H1 (cell line): ENCODE results near the gene B3GNT2. TPM values are rescaled to one million over a fixed set of nuclear protein-coding genes. Genes with fewer than 3 reads are reported as not detected.

Experiments
- CTCF ChIA-PET: fragments of 300-600 bp; sonication (Branson Sonifier 250); formaldehyde crosslinking; loops from one replicate; lab custom pipeline; 2021; ENCODE audit not compliant: partially characterized antibody; lab: Charles Lee
- POLR2A ChIA-PET: fragments of 300-600 bp; sonication (Branson Sonifier 250); formaldehyde crosslinking; loops from one replicate; lab custom pipeline; 2021; ENCODE audit warnings: inconsistent platforms; ENCODE audit not compliant: partially characterized antibody; lab: Charles Lee
- DNase-seq, 2 experiments: peaks; one replicate each; pipeline versions ENCODE4 v3.0.0 to v3.0.0-alpha.2; 2010 to 2022; ENCODE audit warnings: low spot score in 2 of 2, low read depth in 1 of 2, mixed read lengths in 1 of 2
- FAIRE-seq: peaks from 2 replicates; lab custom pipeline; 2011; peaks lifted over from hg19 to GRCh38; lab: Jason Lieb, UNC
- H2AFZ ChIP-seq: 2 replicates; pipeline ENCODE4 v1.8.1; 2012; ENCODE audit warnings: low read length, inconsistent platforms
- H2AK5ac ChIP-seq: 2 replicates; pipeline ENCODE4 v1.6.1; 2013; ENCODE audit warnings: low read depth, low read length
- H2BK120ac ChIP-seq: replicated peaks from 2 replicates; pipeline ENCODE3; 2013; ENCODE audit warnings: low read depth, low read length, inconsistent platforms
- H2BK12ac ChIP-seq: 2 replicates; pipeline ENCODE4 v1.6.1; 2013; ENCODE audit warnings: low read depth, low read length
- H2BK15ac ChIP-seq: 2 replicates; pipeline ENCODE4 v1.6.1; 2013; ENCODE audit warnings: low read length
- H2BK20ac ChIP-seq: 2 replicates; pipeline ENCODE4 v1.6.1; 2013; ENCODE audit warnings: low read length
- H2BK5ac ChIP-seq: 2 replicates; pipeline ENCODE4 v1.6.1; 2013; ENCODE audit warnings: low read depth, low read length
- H3K14ac ChIP-seq: 2 replicates; pipeline ENCODE4 v1.6.1; 2013; ENCODE audit warnings: inconsistent platforms; ENCODE audit not compliant: insufficient read length
- H3K18ac ChIP-seq: 2 replicates; pipeline ENCODE4 v1.6.1; 2013; ENCODE audit warnings: low read length; ENCODE audit errors: extremely low read depth
- H3K23ac ChIP-seq: 2 replicates; pipeline ENCODE4 v1.6.1; 2013; ENCODE audit warnings: inconsistent platforms; ENCODE audit not compliant: insufficient read length
- H3K23me2 ChIP-seq: 2 replicates; pipeline ENCODE4 v1.6.1; 2013; ENCODE audit warnings: low read depth, low read length
- H3K27ac ChIP-seq: 2 replicates; pipeline ENCODE4 v1.6.1; 2011; ENCODE audit warnings: low read depth, low read length, inconsistent platforms
- H3K27me3 ChIP-seq, 4 experiments: replicated peaks in 1 of 4; 1 replicate in 1 of 4; 2 replicates in 3 of 4; pipeline versions ENCODE4 v1.6.1 to v1.8.1; 2011 to 2013; ENCODE audit warnings: low read length in 3 of 4, mild to moderate bottlenecking in 3 of 4, inconsistent platforms in 2 of 4, mixed read lengths in 2 of 4, moderate library complexity in 1 of 4; ENCODE audit not compliant: control insufficient read depth in 3 of 4, insufficient read depth in 3 of 4; ENCODE audit errors: extremely low read depth in 1 of 4
- H3K36me3 ChIP-seq, 4 experiments: 2 replicates each; pipeline versions ENCODE4 v1.6.1 to v1.8.1; 2011 to 2013; ENCODE audit warnings: mild to moderate bottlenecking in 4 of 4, low read length in 3 of 4, moderate library complexity in 2 of 4, control low read depth in 1 of 4, inconsistent platforms in 1 of 4; ENCODE audit not compliant: insufficient read depth in 4 of 4, control insufficient read depth in 2 of 4
- H3K4ac ChIP-seq: replicated peaks from 2 replicates; pipeline ENCODE3; 2013; ENCODE audit warnings: low read length, low read depth, mixed read lengths, inconsistent platforms; ENCODE audit not compliant: insufficient read length
- H3K4me1 ChIP-seq, 4 experiments: replicated peaks in 1 of 4; 1 replicate in 1 of 4; 2 replicates in 3 of 4; pipeline versions ENCODE4 v1.6.1 to v1.8.1; 2011 to 2013; ENCODE audit warnings: low read length in 3 of 4, inconsistent platforms in 2 of 4, mixed read lengths in 1 of 4; ENCODE audit not compliant: insufficient read depth in 4 of 4, control insufficient read depth in 3 of 4
- H3K4me2 ChIP-seq, 2 experiments: 2 replicates each; pipeline versions ENCODE4 v1.6.1 to v1.8.1; 2011 to 2013; ENCODE audit warnings: low read depth in 2 of 2, low read length in 2 of 2, control low read depth in 1 of 2, inconsistent platforms in 1 of 2, mild to moderate bottlenecking in 1 of 2; ENCODE audit not compliant: insufficient read depth in 1 of 2
- H3K4me3 ChIP-seq, 4 experiments: fragments of 200-600, 300-600 bp in 1 of 4; sonication (generic), shearing (Covaris generic), sonication (Bioruptor Twin) in 1 of 4; 2 replicates each; pipeline versions ENCODE4 v1.5.1 to v1.8.1; 2011 to 2016; ENCODE audit warnings: low read length in 4 of 4, low read depth in 3 of 4, control low read depth in 2 of 4, inconsistent platforms in 2 of 4, mild to moderate bottlenecking in 2 of 4, mixed read lengths in 1 of 4, moderate library complexity in 1 of 4; ENCODE audit not compliant: insufficient read depth in 2 of 4; ENCODE audit errors: extremely low read depth in 1 of 4
- H3K56ac ChIP-seq: replicated peaks from 2 replicates; pipeline ENCODE3; 2013; ENCODE audit warnings: low read depth, mild to moderate bottlenecking, mixed read lengths, low read length, inconsistent platforms; ENCODE audit not compliant: insufficient read length
- H3K79me1 ChIP-seq: 2 replicates; pipeline ENCODE4 v1.6.1; 2013; ENCODE audit warnings: low read depth, low read length, control low read depth
- H3K79me2 ChIP-seq, 2 experiments: 2 replicates each; pipeline versions ENCODE4 v1.6.1 to v1.8.1; 2012 to 2013; ENCODE audit warnings: low read length in 2 of 2, mild to moderate bottlenecking in 2 of 2, inconsistent platforms in 1 of 2; ENCODE audit not compliant: insufficient read depth in 2 of 2, control insufficient read depth in 1 of 2
- H3K9ac ChIP-seq, 4 experiments: replicated peaks in 1 of 4; 1 replicate in 1 of 4; 2 replicates in 3 of 4; pipeline versions ENCODE4 v1.6.1 to v1.8.1; 2011 to 2013; ENCODE audit warnings: low read depth in 3 of 4, low read length in 3 of 4, control low read depth in 2 of 4, mild to moderate bottlenecking in 2 of 4, moderate library complexity in 2 of 4, inconsistent platforms in 1 of 4; ENCODE audit errors: extremely low read depth in 1 of 4
- H3K9me3 ChIP-seq, 2 experiments: 2 replicates each; pipeline versions ENCODE4 v1.6.1 to v1.8.1; 2012 to 2013; ENCODE audit warnings: mild to moderate bottlenecking in 2 of 2, moderate library complexity in 2 of 2, control low read depth in 1 of 2, inconsistent platforms in 1 of 2, low read depth in 1 of 2, low read length in 1 of 2, mixed read lengths in 1 of 2; ENCODE audit not compliant: insufficient read depth in 2 of 2
- H4K20me1 ChIP-seq, 2 experiments: replicated peaks in 1 of 2; 2 replicates each; pipeline versions ENCODE3 to v1.8.1; 2011 to 2013; ENCODE audit warnings: inconsistent platforms in 2 of 2, low read length in 2 of 2, mild to moderate bottlenecking in 1 of 2; ENCODE audit not compliant: insufficient read depth in 2 of 2, control insufficient read depth in 1 of 2
- H4K5ac ChIP-seq: 2 replicates; pipeline ENCODE4 v1.6.1; 2013; ENCODE audit warnings: low read length, low read depth, mixed read lengths, inconsistent platforms; ENCODE audit not compliant: insufficient read length
- H4K8ac ChIP-seq: 2 replicates; pipeline ENCODE4 v1.8.0; 2013; ENCODE audit warnings: mild to moderate bottlenecking, moderate library complexity, low read length, inconsistent platforms; ENCODE audit not compliant: insufficient read depth; ENCODE audit errors: extremely low read depth
- H4K91ac ChIP-seq: replicated peaks from 2 replicates; pipeline ENCODE3; 2013; ENCODE audit warnings: low read length, mixed read lengths, inconsistent platforms; ENCODE audit not compliant: insufficient read length
- BCL11A ChIP-seq, 2 experiments: IDR thresholded peaks; one replicate each; pipeline ENCODE4 v1.6.1; 2011; ENCODE audit warnings: low read depth in 2 of 2, low read length in 2 of 2, mild to moderate bottlenecking in 2 of 2
- CHD2 ChIP-seq: IDR thresholded peaks from 2 replicates; pipeline ENCODE4 v1.6.1; 2012; ENCODE audit warnings: low read length, improper control_type of control experiment
- CTBP2 ChIP-seq: IDR thresholded peaks from 2 replicates; pipeline ENCODE4 v1.7.0; 2011; ENCODE audit warnings: borderline replicate concordance, mild to moderate bottlenecking, moderate library complexity, mixed read lengths, low read length; ENCODE audit not compliant: insufficient read depth, insufficient read length
- EZH2 ChIP-seq: fragments of 200-600 bp; sonication (generic); IDR thresholded peaks from 2 replicates; pipeline ENCODE4 v1.7.1; 2012; ENCODE audit warnings: low read depth, mild to moderate bottlenecking, moderate library complexity, low read length, inconsistent platforms; ENCODE audit not compliant: severe bottlenecking
- FOSL1 ChIP-seq: IDR thresholded peaks from 2 replicates; pipeline ENCODE4 v1.6.1; 2011; ENCODE audit warnings: mild to moderate bottlenecking, low read depth, low read length, moderate library complexity; ENCODE audit not compliant: insufficient read depth
- GTF2F1 ChIP-seq: IDR thresholded peaks from 2 replicates; pipeline ENCODE4 v1.6.1; 2012; ENCODE audit warnings: low read depth, low read length, improper control_type of control experiment, borderline replicate concordance
- KDM4A ChIP-seq: IDR thresholded peaks from one replicate; pipeline ENCODE4 v1.7.1; 2012; ENCODE audit warnings: low read depth, mild to moderate bottlenecking, moderate library complexity, low read length, inconsistent platforms; ENCODE audit not compliant: severe bottlenecking
- NRF1 ChIP-seq: IDR thresholded peaks from 2 replicates; pipeline ENCODE4 v1.6.1; 2011; ENCODE audit warnings: mild to moderate bottlenecking, low read depth, low read length, improper control_type of control experiment
- SAP30 ChIP-seq: fragments of 300-600 bp; sonication (generic); IDR thresholded peaks from 2 replicates; pipeline ENCODE4 v1.7.1; 2012; ENCODE audit warnings: low read length, moderate library complexity, mild to moderate bottlenecking, inconsistent platforms; ENCODE audit not compliant: insufficient read depth, insufficient replicate concordance
- SP2 ChIP-seq: IDR thresholded peaks from 2 replicates; pipeline ENCODE4 v1.6.1; 2012; ENCODE audit warnings: mild to moderate bottlenecking, low read length, inconsistent platforms
- SUZ12 ChIP-seq: fragments of 200-600 bp; sonication (generic); IDR thresholded peaks from 2 replicates; pipeline ENCODE4 v1.6.1; 2012; ENCODE audit warnings: mild to moderate bottlenecking, inconsistent platforms, low read length, moderate library complexity, mixed read lengths
- YY1 ChIP-seq: IDR thresholded peaks from 2 replicates; pipeline ENCODE4 v1.6.1; 2011; ENCODE audit warnings: low read depth, mild to moderate bottlenecking, low read length
- WGBS, 2 experiments: shearing (Covaris generic) in 1 of 2; methylation state at CpG; one replicate each; pipeline versions ENCODE4 v1.1.6 to v1.1.7; 2013 to 2015; ENCODE audit warnings: low lambda C conversion rate in 2 of 2, mixed read lengths in 2 of 2, inconsistent platforms in 1 of 2, low coverage in 1 of 2, missing lambda C conversion rate in 1 of 2; ENCODE audit not compliant: insufficient replicate concordance in 2 of 2, insufficient coverage in 1 of 2, insufficient read length in 1 of 2; ENCODE audit errors: extremely low coverage in 1 of 2, missing lambda C conversion rate in 1 of 2; 5-methylcytosine and 5-hydroxymethylcytosine counted together
- polyA plus RNA-seq, 7 experiments: library from polyadenylated mRNA; depleted of rRNA in 3 of 7; stranded (reverse) in 5 of 7; unstranded in 2 of 7; fragments of >200 nt in 5 of 7; fragments of 200-250 nt in 2 of 7; gene quantifications; 1 replicate in 5 of 7; 2 replicates in 1 of 7; 4 replicates in 1 of 7; pipeline versions ENCODE4 v1.2.1 to v1.2.3, GENCODE V29; 2011 to 2013; ENCODE audit warnings: missing spikeins in 2 of 7, mixed read lengths in 2 of 7
- total RNA-seq: library from RNA; stranded (reverse); fragmentation: NEBNext Ultra II Directional; extraction: Animal tissue kit (Norgen Biotek cat#: 25700); gene quantifications from 2 replicates; pipeline ENCODE4 v1.2.1, GENCODE V29; 2021

B3GNT2 gene
- total and polyA plus RNA-seq, 2 of the 8 experiments (the other 6 are each of a cell fraction or from before 2014, with no cell fraction given), result 20.1 to 40.8 TPM

DNA sequence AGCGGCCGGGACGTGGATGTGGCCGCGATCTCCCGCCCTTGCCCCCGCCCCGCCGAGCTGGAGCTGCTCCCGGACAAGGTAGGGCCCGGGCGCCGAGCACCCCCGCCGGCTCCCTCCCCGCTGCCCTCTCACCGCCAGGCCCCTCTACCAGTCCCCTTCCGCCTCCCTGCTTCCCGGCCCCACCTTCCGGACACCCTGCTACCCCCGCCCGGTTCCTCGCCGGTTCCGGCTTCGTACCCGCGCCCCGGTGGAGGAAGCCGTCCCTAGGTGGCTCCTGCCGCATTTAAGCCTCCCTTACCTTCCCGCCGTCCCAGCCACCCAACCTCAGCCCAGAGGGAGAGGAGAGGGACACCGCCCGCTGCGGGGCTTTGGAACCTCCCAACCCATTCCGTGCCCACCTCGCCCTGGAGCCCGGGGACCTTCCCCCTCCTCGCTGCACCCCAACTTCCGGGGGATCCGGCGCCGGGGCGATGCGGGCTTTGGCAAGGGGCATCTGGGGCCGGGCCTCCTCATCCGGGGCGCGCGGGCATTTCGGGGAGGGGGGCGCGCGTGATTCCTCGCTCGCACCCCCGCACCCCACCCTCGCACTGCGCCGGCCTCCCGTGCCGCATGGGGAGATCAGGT lies 475 bp downstream of the B3GNT2 start:
- DNase-seq, result peak in 1 of 2 experiments; percentile 77
- Histone ChIP-seq H3K79me2 (peaks cover 41 to 51% of the 10 kb centered on the region in 2 experiments), H3K4me2 (peak overlapping the region; percentile 43 to 61), H3K79me1 (no peaks in the 10 kb centered on the region), H2BK15ac (no peak overlapping the region), H3K4me3 (peak overlapping the region; percentile 91 to 100 (median 95)), H4K5ac (peak overlapping the region; percentile 45), H3K27ac (peak overlapping the region; percentile 74; the same call in 1 of the 2 replicates), H2BK12ac (no peak overlapping the region), H3K4ac (no peak overlapping the region), H4K8ac (peak overlapping the region; percentile 91; the same call in 1 of the 2 replicates), H3K9ac (peak overlapping the region; percentile 65 to 85 (median 73)), H3K14ac (no peak overlapping the region), H2BK5ac (peak overlapping the region; percentile 58; the same call in 1 of the 2 replicates), H3K4me1 (peaks cover 4 to 21% (median 11%) of the 10 kb centered on the region in 4 experiments), H3K23ac (no peak overlapping the region), H3K23me2 (no peaks in the 10 kb centered on the region; the same call in 1 of the 2 replicates), H3K27me3 (no peaks in the 10 kb centered on the region; a peak in 1 of 7 replicates), H4K20me1 (peaks cover 18 to 20% of the 10 kb centered on the region in 2 experiments), H3K36me3 (no peaks in the 10 kb centered on the region), H3K56ac (peak overlapping the region; percentile 17), H2BK120ac (no peak overlapping the region), H2AFZ (no peak overlapping the region), H4K91ac (no peak overlapping the region), H3K9me3 (no peaks in the 10 kb centered on the region), H2BK20ac (no peak overlapping the region), H3K18ac (peak overlapping the region; percentile 85), H2AK5ac (no peak overlapping the region)
- no peak for FAIRE-seq
- ChIA-PET CTCF (interaction anchor here (0.6 to 1.2 kb wide), 3 partner anchors 13 to 196 kb away, joined by 3 read pairs; no protein-coding TSS in a partner anchor), POLR2A (interaction anchor here (0.9 to 1.5 kb wide), 2 partner anchors 13 to 49 kb away, joined by 3 read pairs; no protein-coding TSS in a partner anchor)
- WGBS, 2 experiments, result 0% methylated on average over 18 of the region's 63 CpGs; no CpG with 5 or more reads in 1 of the 2 experiments
- TF ChIP-seq KDM4A (peak; percentile 42), SAP30 (no peak), GTF2F1 (no peak), EZH2 (no peak), FOSL1 (no peak), CTBP2 (peak; percentile 18), YY1 (no peak), BCL11A (IDR thresholded peaks at IDR 0.05; ENCODE audit: low read depth in 2 of 2, low read length in 2 of 2) (no peak), NRF1 (no peak), CHD2 (no peak), SP2 (no peak), SUZ12 (no peak)
